ENCODE measurements around the gene UBL4B. TPM values are rescaled to one million over a fixed set of nuclear protein-coding genes. Genes with fewer than 3 reads are reported as not detected.

Gene UBL4B
- total and polyA plus RNA-seq, 2 experiments from 2014 or later: not detected

DNA sequence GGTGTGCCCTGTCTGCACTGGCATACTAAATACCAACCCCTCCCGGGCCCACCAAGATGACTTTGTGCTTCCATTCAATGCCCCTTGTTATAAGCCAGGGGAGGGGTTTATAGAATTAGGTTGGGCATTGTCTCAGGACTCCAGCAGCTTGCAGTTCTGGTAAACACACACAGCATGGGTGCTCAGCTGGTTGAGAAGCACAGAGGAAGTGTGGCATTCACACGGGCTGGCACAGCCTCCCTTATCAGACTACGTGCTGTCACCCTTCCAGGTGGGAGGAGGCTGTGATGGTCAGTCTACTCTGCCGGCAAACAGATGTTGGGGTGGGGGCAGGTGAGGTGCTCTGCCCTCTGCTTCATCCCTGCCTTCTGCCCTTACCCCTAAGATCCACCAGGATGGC is 23.0 kb downstream of the UBL4B start:
- no peak overlapping the region for H2AFZ ChIP-seq
- in situ Hi-C loops (cut with MboI): no loop called here
- no peak overlapping the region for H3K9ac ChIP-seq
- no peak overlapping the region for H3K27ac ChIP-seq
- no peaks in the 10 kb centered on the region for H3K9me2 ChIP-seq (ENCODE audit: insufficient read depth)
- H3K27me3 ChIP-seq (replicated peaks; ENCODE audit: insufficient read depth): peaks cover 43% of the 10 kb centered on the region
- 66 to 83% methylated on average over 4 of the region's 4 CpGs for WGBS, 2 experiments (ENCODE audit: low coverage in 1 of 2, low lambda C conversion rate in 2 of 2, missing lambda C conversion rate in 2 of 2)
- no peak for DNase-seq
- H3K4me3 ChIP-seq: no peak overlapping the region
- no peaks in the 10 kb centered on the region for H3K79me2 ChIP-seq (ENCODE audit: insufficient read depth)
- no peaks in the 10 kb centered on the region for H3K9me3 ChIP-seq (ENCODE audit: low read depth)
- no peaks in the 10 kb centered on the region for H4K20me1 ChIP-seq (ENCODE audit: insufficient read depth)
- H3F3A ChIP-seq (ENCODE audit: insufficient read depth): peaks cover 11% of the 10 kb centered on the region
- no peak overlapping the region for H3K4me2 ChIP-seq (ENCODE audit: unreplicated experiment)
- no peaks in the 10 kb centered on the region for H3K36me3 ChIP-seq (ENCODE audit: low read depth)
- TF ChIP-seq EZH2 (IDR thresholded peaks at IDR 0.05; ENCODE audit: insufficient read depth, poor library complexity, severe bottlenecking): no peak
- TF ChIP-seq EZH2phosphoT487 (IDR thresholded peaks at IDR 0.05; ENCODE audit: insufficient read depth, low read depth): no peak
- H3K4me1 ChIP-seq (ENCODE audit: insufficient read depth): peaks cover 9% of the 10 kb centered on the region

DNA sequence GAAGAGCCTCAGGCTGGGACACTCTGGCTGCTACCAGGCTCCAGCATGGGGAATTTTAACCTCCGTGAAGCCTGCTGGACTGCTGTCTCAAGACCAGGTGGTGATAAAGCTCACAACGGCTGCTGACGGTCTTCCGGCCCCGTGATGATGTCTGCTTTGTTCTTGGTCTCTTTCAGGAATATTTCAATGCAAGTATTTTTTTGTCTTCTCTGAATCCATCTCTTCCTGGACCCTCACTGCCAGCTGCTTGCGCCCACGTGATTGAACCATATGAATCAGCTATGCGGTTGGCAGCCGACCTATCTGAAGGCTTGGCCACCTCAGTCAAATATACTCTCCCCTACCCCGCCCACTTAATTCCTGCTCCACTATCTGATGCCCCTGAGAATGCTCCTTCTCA is 23.4 kb downstream of the UBL4B start:
- Histone ChIP-seq H2AFZ (no peak overlapping the region), H3K4me3 (no peak overlapping the region), H3K27ac (no peak overlapping the region), H3K79me2 (ENCODE audit: insufficient read depth) (no peaks in the 10 kb centered on the region), H3F3A (ENCODE audit: insufficient read depth) (peaks cover 11% of the 10 kb centered on the region), H3K9me2 (ENCODE audit: insufficient read depth) (no peaks in the 10 kb centered on the region), H3K36me3 (ENCODE audit: low read depth) (no peaks in the 10 kb centered on the region), H3K9me3 (ENCODE audit: low read depth) (no peaks in the 10 kb centered on the region), H3K27me3 (replicated peaks; ENCODE audit: insufficient read depth) (peaks cover 42% of the 10 kb centered on the region), H4K20me1 (ENCODE audit: insufficient read depth) (no peaks in the 10 kb centered on the region), H3K4me2 (ENCODE audit: unreplicated experiment) (no peak overlapping the region), H3K9ac (no peak overlapping the region), H3K4me1 (ENCODE audit: insufficient read depth) (peaks cover 9% of the 10 kb centered on the region)
- 66 to 69% methylated on average over 10 of the region's 10 CpGs for WGBS, 2 experiments (ENCODE audit: low coverage in 1 of 2, low lambda C conversion rate in 2 of 2, missing lambda C conversion rate in 2 of 2)
- TF ChIP-seq EZH2phosphoT487 (IDR thresholded peaks at IDR 0.05; ENCODE audit: insufficient read depth, low read depth) (no peak), EZH2 (IDR thresholded peaks at IDR 0.05; ENCODE audit: insufficient read depth, poor library complexity, severe bottlenecking) (no peak)
- in situ Hi-C loops (cut with MboI): no loop called here
- DNase-seq: no peak

DNA sequence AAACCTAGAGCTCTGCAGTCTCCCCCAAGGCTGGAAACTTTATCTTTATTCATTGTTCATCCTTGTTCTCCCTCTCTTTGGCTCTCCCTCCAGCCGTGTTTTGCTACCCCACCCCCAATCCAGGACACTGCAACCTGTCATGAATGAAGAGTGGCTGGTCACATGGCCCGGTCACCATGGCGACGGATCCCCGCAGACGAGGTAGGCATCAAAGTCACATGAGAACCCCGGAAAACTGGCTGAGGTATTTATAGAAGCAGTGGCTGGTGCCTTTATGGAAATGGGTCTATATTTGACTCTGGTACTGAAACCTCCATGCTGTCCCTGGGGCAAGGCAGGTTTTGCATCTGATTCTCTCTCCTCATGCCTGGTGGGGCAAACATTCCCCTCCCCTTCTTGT is 24.7 kb downstream of the UBL4B start:
- H2AFZ ChIP-seq: no peak overlapping the region
- 1 to 5% methylated on average over 7 of the region's 7 CpGs for WGBS, 2 experiments (ENCODE audit: low coverage in 1 of 2, low lambda C conversion rate in 2 of 2, missing lambda C conversion rate in 2 of 2)
- no peaks in the 10 kb centered on the region for H3K9me3 ChIP-seq (ENCODE audit: low read depth)
- H3F3A ChIP-seq (ENCODE audit: insufficient read depth): peaks cover 11% of the 10 kb centered on the region
- in situ Hi-C loops (cut with MboI): no loop called here
- H3K27me3 ChIP-seq (replicated peaks; ENCODE audit: insufficient read depth): peaks cover 51% of the 10 kb centered on the region
- DNase-seq: no peak
- H4K20me1 ChIP-seq (ENCODE audit: insufficient read depth): no peaks in the 10 kb centered on the region
- H3K9me2 ChIP-seq (ENCODE audit: insufficient read depth): no peaks in the 10 kb centered on the region
- peaks cover 9% of the 10 kb centered on the region for H3K4me1 ChIP-seq (ENCODE audit: insufficient read depth)
- H3K4me3 ChIP-seq: no peak overlapping the region
- no peak overlapping the region for H3K9ac ChIP-seq
- H3K4me2 ChIP-seq (ENCODE audit: unreplicated experiment): no peak overlapping the region
- no peaks in the 10 kb centered on the region for H3K79me2 ChIP-seq (ENCODE audit: insufficient read depth)
- H3K27ac ChIP-seq: no peak overlapping the region
- TF ChIP-seq EZH2phosphoT487 (IDR thresholded peaks at IDR 0.05; ENCODE audit: insufficient read depth, low read depth) (no peak), EZH2 (IDR thresholded peaks at IDR 0.05; ENCODE audit: insufficient read depth, poor library complexity, severe bottlenecking) (no peak)
- H3K36me3 ChIP-seq (ENCODE audit: low read depth): no peaks in the 10 kb centered on the region

DNA sequence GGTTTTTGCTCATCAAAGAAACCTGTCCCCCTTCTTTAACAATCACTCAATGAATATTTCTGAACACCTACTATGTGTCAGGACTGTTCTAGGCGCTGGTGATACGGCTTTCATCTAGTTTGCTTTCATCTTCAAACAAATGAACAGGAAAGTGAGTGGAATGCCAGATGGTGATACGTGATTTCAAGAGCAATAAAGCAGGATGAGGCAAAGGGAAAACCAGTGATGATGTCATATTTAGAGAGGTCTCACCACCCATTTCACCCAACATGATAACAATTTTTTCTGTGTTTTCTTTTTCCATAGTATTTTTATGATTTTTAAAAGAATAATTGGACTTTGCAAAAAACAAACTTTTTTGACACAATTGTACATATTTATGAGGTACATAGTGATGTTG is 26.7 kb downstream of the UBL4B start:
- Histone ChIP-seq H3K4me3 (no peak overlapping the region), H3K27me3 (replicated peaks; ENCODE audit: insufficient read depth) (peaks cover 62% of the 10 kb centered on the region), H4K20me1 (ENCODE audit: insufficient read depth) (no peaks in the 10 kb centered on the region), H3K9me2 (ENCODE audit: insufficient read depth) (no peaks in the 10 kb centered on the region), H3K79me2 (ENCODE audit: insufficient read depth) (no peaks in the 10 kb centered on the region), H3K4me1 (ENCODE audit: insufficient read depth) (no peaks in the 10 kb centered on the region), H3K9me3 (ENCODE audit: low read depth) (no peaks in the 10 kb centered on the region), H3K9ac (no peak overlapping the region), H3K27ac (no peak overlapping the region), H3K4me2 (ENCODE audit: unreplicated experiment) (no peak overlapping the region), H2AFZ (no peak overlapping the region), H3F3A (ENCODE audit: insufficient read depth) (peaks cover 7% of the 10 kb centered on the region; the same call in 1 of the 2 replicates), H3K36me3 (ENCODE audit: low read depth) (no peaks in the 10 kb centered on the region)
- DNase-seq: no peak
- in situ Hi-C loops (cut with MboI): no loop called here
- 48 to 49% methylated on average over 3 of the region's 3 CpGs for WGBS, 2 experiments (ENCODE audit: low coverage in 1 of 2, low lambda C conversion rate in 2 of 2, missing lambda C conversion rate in 2 of 2)
- TF ChIP-seq EZH2 (IDR thresholded peaks at IDR 0.05; ENCODE audit: insufficient read depth, poor library complexity, severe bottlenecking) (no peak), EZH2phosphoT487 (IDR thresholded peaks at IDR 0.05; ENCODE audit: insufficient read depth, low read depth) (no peak)

DNA sequence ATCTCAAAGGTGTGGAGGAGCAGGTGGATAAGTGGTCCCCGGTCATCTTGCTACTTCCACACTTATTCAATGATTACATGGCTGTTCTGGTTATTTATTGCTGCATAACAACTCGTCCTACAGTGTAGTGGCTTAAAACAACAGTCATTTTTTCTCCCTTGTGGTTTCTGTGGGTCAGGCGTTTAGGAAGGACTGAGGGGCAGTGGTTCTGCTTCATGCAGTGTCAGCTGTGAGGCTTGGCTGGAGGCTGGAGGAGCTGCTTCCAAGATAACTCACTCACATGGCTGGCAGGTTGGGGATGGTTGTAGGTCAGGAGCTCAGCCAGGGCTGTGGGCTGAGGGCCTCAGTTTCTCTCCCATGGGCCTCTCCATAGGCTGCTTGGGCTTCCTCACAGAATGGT is 32.1 kb downstream of the UBL4B start:
- Histone ChIP-seq H3F3A (ENCODE audit: insufficient read depth) (no peaks in the 10 kb centered on the region), H2AFZ (no peak overlapping the region), H4K20me1 (ENCODE audit: insufficient read depth) (no peaks in the 10 kb centered on the region), H3K9ac (no peak overlapping the region), H3K4me3 (no peak overlapping the region), H3K9me2 (ENCODE audit: insufficient read depth) (no peaks in the 10 kb centered on the region), H3K27ac (no peak overlapping the region), H3K27me3 (replicated peaks; ENCODE audit: insufficient read depth) (peaks cover 62% of the 10 kb centered on the region), H3K4me1 (ENCODE audit: insufficient read depth) (no peaks in the 10 kb centered on the region), H3K36me3 (ENCODE audit: low read depth) (no peaks in the 10 kb centered on the region), H3K9me3 (ENCODE audit: low read depth) (no peaks in the 10 kb centered on the region), H3K4me2 (ENCODE audit: unreplicated experiment) (no peak overlapping the region), H3K79me2 (ENCODE audit: insufficient read depth) (no peaks in the 10 kb centered on the region)
- no peak for DNase-seq
- in situ Hi-C loops (cut with MboI): no loop called here
- WGBS, 2 experiments (ENCODE audit: low coverage in 1 of 2, low lambda C conversion rate in 2 of 2, missing lambda C conversion rate in 2 of 2): 23% methylated on average over 3 of the region's 3 CpGs
- TF ChIP-seq EZH2 (IDR thresholded peaks at IDR 0.05; ENCODE audit: insufficient read depth, poor library complexity, severe bottlenecking) (no peak), EZH2phosphoT487 (IDR thresholded peaks at IDR 0.05; ENCODE audit: insufficient read depth, low read depth) (no peak)
